Epithelial cell of alveolus of lung (primary cell): Measurements from ENCODE around the gene RYR3. TPM values are rescaled to one million over a fixed set of nuclear protein-coding genes. Genes with fewer than 3 reads are reported as not detected.

Experiments used
- total RNA-seq: library from RNA; depleted of rRNA; stranded (reverse); fragments of >200 nt; gene quantifications from 2 replicates; pipeline ENCODE4 v1.2.1, GENCODE V29; 2015

RYR3 gene
- not detected in 2 replicates for total RNA-seq

DNA sequence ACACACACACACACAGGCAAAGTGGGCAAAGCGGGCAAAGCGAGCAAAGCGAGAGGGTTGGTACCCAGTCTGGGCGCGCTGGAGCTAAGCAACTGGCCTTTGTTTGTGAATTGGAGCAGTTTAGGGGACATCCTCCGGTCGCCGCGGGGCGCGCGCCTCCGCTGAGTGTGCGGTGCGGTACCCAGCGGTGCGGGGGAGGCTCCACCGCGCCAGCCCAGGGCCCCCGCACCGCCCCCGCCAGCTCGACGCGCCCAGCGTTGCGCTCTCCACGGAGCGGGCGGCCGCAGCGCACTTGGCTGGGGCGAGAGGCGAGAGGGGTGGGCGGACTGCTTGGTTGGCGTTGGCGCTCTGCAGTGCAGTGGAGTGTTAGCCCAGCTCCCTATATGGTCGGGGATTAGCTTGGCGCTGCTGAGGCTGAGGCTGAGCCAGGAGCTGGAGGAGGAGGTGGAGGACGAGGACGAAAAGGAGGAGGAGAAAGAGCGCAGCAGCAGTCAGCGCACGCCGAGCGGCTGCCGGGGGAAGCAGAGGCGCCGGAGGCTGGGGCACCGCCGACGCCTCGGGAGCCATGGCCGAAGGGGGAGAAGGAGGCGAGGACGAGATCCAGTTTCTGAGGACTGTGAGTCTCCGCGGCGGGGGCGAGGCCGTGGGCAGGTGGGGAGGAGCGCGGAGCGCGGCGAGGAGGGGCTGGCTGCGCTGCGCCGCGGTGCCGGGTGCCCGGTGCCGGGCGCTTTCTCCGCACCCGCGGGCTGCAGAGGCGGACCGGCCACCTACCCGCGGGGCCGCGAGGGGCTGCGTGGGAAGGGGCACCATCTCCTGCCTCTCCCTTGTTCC lies at the start of gene RYR3:
Gene RYR3, plus strand, starts transcription at position 487 of the 831 bp plus-strand sequence. Its CDS starts 79 bp downstream, at position 566.

Other genes with a start within 250 kb of the RYR3 start
- 1.3 and 6.2 TPM in 2 replicates for gene FMN1, start 116.3 kb upstream of the RYR3 start, total RNA-seq